K562 (cell line): Measurements from ENCODE around the gene SLC25A20. TPM values are rescaled to one million over a fixed set of nuclear protein-coding genes. Genes with fewer than 3 reads are reported as not detected.

Experiments used
- ATAC-seq: fragments of 200-7000 bp; cut with Tn5 transposase; 3 replicates; pipeline ENCODE4 v1.9.1; 2020; ENCODE audit warnings: moderate library complexity
- BruUV-seq: library from RNA; stranded (reverse); fragments of 400-500 nt; replicated peaks from 2 replicates; lab custom pipeline; 2021; lab: Mats Ljungman, UMichigan
- CTCF ChIA-PET: fragments of 300-600 bp; formaldehyde crosslinking; extraction: SDS; loops from one replicate; lab custom pipeline; 2021; ENCODE audit warnings: low intra/inter-chr PET ratio; lab: Yijun Ruan, JAX
- POLR2A ChIA-PET: fragments of 300-600, 350-650 bp; sonication (Branson Sonifier 250); formaldehyde crosslinking; extraction: SDS; loops from one replicate; lab custom pipeline; 2021; ENCODE audit warnings: antibody characterized with exemption, inconsistent platforms; lab: Yijun Ruan, JAX
- DNase-seq, 4 experiments: peaks; one replicate each; pipeline versions ENCODE4 v3.0.0 to v3.0.0-alpha.2; 2011 to 2018; ENCODE audit warnings: low spot score in 3 of 4, mixed read lengths in 3 of 4; ENCODE audit errors: extremely low read depth in 1 of 4
- FAIRE-seq: peaks from 2 replicates; lab custom pipeline; 2011; peaks lifted over from hg19 to GRCh38; lab: Jason Lieb, UNC
- H2AFZ ChIP-seq: 2 replicates; pipeline ENCODE4 v1.6.0; 2011; ENCODE audit warnings: low read depth, low read length, control low read depth, inconsistent platforms
- H3K27ac ChIP-seq: fragments of 200-600 bp; 3 replicates; pipeline ENCODE4 v1.8.0; 2011; ENCODE audit warnings: low read depth, mild to moderate bottlenecking, control low read depth, inconsistent platforms, low read length, moderate library complexity, mixed read lengths; ENCODE audit errors: extremely low read depth
- H3K27me3 ChIP-seq, 2 experiments: fragments of 300-600 bp in 1 of 2; 2 replicates in 1 of 2; 3 replicates in 1 of 2; pipeline versions ENCODE4 v1.6.0 to v1.8.0; 2011; ENCODE audit warnings: inconsistent platforms in 2 of 2, low read length in 2 of 2, mild to moderate bottlenecking in 1 of 2, mixed read lengths in 1 of 2, moderate library complexity in 1 of 2; ENCODE audit not compliant: control insufficient read depth in 2 of 2, insufficient read depth in 2 of 2
- H3K36me3 ChIP-seq: fragments of 300-600 bp; 3 replicates; pipeline ENCODE4 v1.8.0; 2011; ENCODE audit warnings: mild to moderate bottlenecking, low read length, inconsistent platforms; ENCODE audit not compliant: control insufficient read depth, insufficient read depth
- H3K4me1 ChIP-seq, 2 experiments: fragments of 200-600 bp in 1 of 2; replicated peaks in 1 of 2; 2 replicates in 1 of 2; 3 replicates in 1 of 2; pipeline versions ENCODE4 v1.5.1 to v1.8.0; 2011; ENCODE audit warnings: inconsistent platforms in 2 of 2, low read length in 2 of 2, mild to moderate bottlenecking in 1 of 2, mixed read lengths in 1 of 2, moderate library complexity in 1 of 2; ENCODE audit not compliant: control insufficient read depth in 2 of 2, insufficient read depth in 2 of 2
- H3K4me2 ChIP-seq: 2 replicates; pipeline ENCODE4 v1.6.1; 2011; ENCODE audit warnings: low read length, control low read depth, inconsistent platforms, mixed read lengths; ENCODE audit not compliant: insufficient read depth
- H3K4me3 ChIP-seq: fragments of 200-600 bp; sonication (generic), shearing (Covaris generic); 2 replicates; pipeline ENCODE4 v1.5.1; 2016; ENCODE audit warnings: control low read depth, inconsistent platforms
- H3K79me2 ChIP-seq: fragments of 200-600 bp; 3 replicates; pipeline ENCODE4 v1.8.0; 2011; ENCODE audit warnings: low read length, inconsistent platforms; ENCODE audit not compliant: control insufficient read depth, insufficient read depth
- H3K9ac ChIP-seq, 2 experiments: 2 replicates each; pipeline versions ENCODE4 v1.6.0 to v1.6.1; 2011; ENCODE audit warnings: low read depth in 2 of 2, low read length in 2 of 2, control low read depth in 1 of 2, inconsistent platforms in 1 of 2, mild to moderate bottlenecking in 1 of 2, mixed read lengths in 1 of 2; ENCODE audit not compliant: insufficient read depth in 1 of 2
- H3K9me1 ChIP-seq: one replicate; pipeline ENCODE4 v1.6.0; 2011; ENCODE audit warnings: inconsistent platforms, mild to moderate bottlenecking, low read length, moderate library complexity; ENCODE audit not compliant: control insufficient read depth, insufficient read depth
- H3K9me3 ChIP-seq: replicated peaks from 2 replicates; pipeline ENCODE4 v1.5.1; 2011; ENCODE audit warnings: low read depth, low read length, inconsistent platforms; ENCODE audit not compliant: control insufficient read depth, insufficient read depth
- H4K20me1 ChIP-seq: replicated peaks from 2 replicates; pipeline ENCODE4 v1.6.1; 2011; ENCODE audit warnings: low read length, inconsistent platforms, mixed read lengths; ENCODE audit not compliant: control insufficient read depth, insufficient read depth
- ARID1B ChIP-seq: fragments of 450-650 bp; IDR thresholded peaks from 2 replicates; pipeline ENCODE4 v1.6.1; 2016; ENCODE audit warnings: antibody characterized with exemption, mild to moderate bottlenecking, inconsistent platforms
- CEBPB ChIP-seq: fragments of 450-650 bp; IDR thresholded peaks from 2 replicates; pipeline ENCODE4 v1.6.1; 2016; ENCODE audit warnings: missing genetic modification characterization, missing compliant biosample characterization
- CEBPG ChIP-seq, 3 experiments: fragments of 200-800 bp in 1 of 3; sonication (Bioruptor generic) in 1 of 3; sonication (generic) in 1 of 3; formaldehyde crosslinking in 1 of 3; IDR thresholded peaks in 2 of 3; conservative IDR thresholded peaks in 1 of 3; 2 replicates each; pipeline versions ENCODE4 v1.6.1 to v1.8.0; 2016 to 2022; ENCODE audit warnings: missing compliant biosample characterization in 2 of 3, missing genetic modification characterization in 2 of 3, mild to moderate bottlenecking in 1 of 3, missing genetic modification reagents in 1 of 3
- DPF2 ChIP-seq: fragments of 450-650 bp; IDR thresholded peaks from 2 replicates; pipeline ENCODE4 v1.6.1; 2016
- EGR1 ChIP-seq: fragments of 450-650 bp; conservative IDR thresholded peaks from 2 replicates; pipeline ENCODE4 v1.6.1; 2017; ENCODE audit warnings: mild to moderate bottlenecking
- HIVEP1 ChIP-seq: fragments of 250-450 bp; sonication (Bioruptor Pico); IDR thresholded peaks from 2 replicates; pipeline ENCODE4 v1.4.0; 2020; ENCODE audit warnings: mild to moderate bottlenecking
- KDM1A ChIP-seq, 2 experiments: fragments of 450-650 bp; IDR thresholded peaks; 2 replicates each; pipeline ENCODE4 v1.6.1; 2016; ENCODE audit warnings: mild to moderate bottlenecking in 2 of 2
- L3MBTL2 ChIP-seq: fragments of 450-650 bp; IDR thresholded peaks from 2 replicates; pipeline ENCODE4 v1.6.1; 2016; ENCODE audit warnings: mild to moderate bottlenecking, moderate library complexity
- LEF1 ChIP-seq: fragments of 450-650 bp; IDR thresholded peaks from 2 replicates; pipeline ENCODE4 v1.6.1; 2016; ENCODE audit warnings: mild to moderate bottlenecking
- NELFE ChIP-seq: IDR thresholded peaks from 2 replicates; pipeline ENCODE4 v1.6.1; 2011; ENCODE audit warnings: mild to moderate bottlenecking; ENCODE audit not compliant: insufficient read depth, insufficient read length
- SMARCA4 ChIP-seq: fragments of 450-650 bp; IDR thresholded peaks from 2 replicates; pipeline ENCODE4 v1.6.1; 2016
- ZNF197 ChIP-seq: fragments of 200-800 bp; sonication (Bioruptor generic); IDR thresholded peaks from 2 replicates; pipeline ENCODE4 v1.6.1; 2016; ENCODE audit warnings: low read depth, missing genetic modification characterization, missing compliant biosample characterization
- ZNF239 ChIP-seq: fragments of 250-450 bp; sonication (Bioruptor Pico); IDR thresholded peaks from 2 replicates; pipeline ENCODE4 v1.4.0; 2020; ENCODE audit warnings: mild to moderate bottlenecking
- ZNF436 ChIP-seq: fragments of 250-450, 450-650 bp; sonication (Bioruptor Pico); formaldehyde crosslinking; IDR thresholded peaks from 2 replicates; pipeline ENCODE4 v1.7.0; 2020; ENCODE audit warnings: mild to moderate bottlenecking
- WGBS: fragments of 100-300 bp; shearing (Covaris generic); methylation state at CpG from one replicate; pipeline ENCODE4 v1.1.6; 2016; ENCODE audit warnings: low coverage, mixed read lengths; ENCODE audit not compliant: insufficient coverage; ENCODE audit errors: missing lambda C conversion rate; 5-methylcytosine and 5-hydroxymethylcytosine counted together
- in situ Hi-C: fragments of 300-500 bp; cut with MboI; formaldehyde crosslinking; loops from 4 replicates; pipeline ENCODE4 v1.15.0; 2018; ENCODE audit warnings: inconsistent platforms, mixed read lengths
- intact Hi-C: fragments of 100-400 bp; cut with micrococcal nuclease; formaldehyde crosslinking; loops from 2 replicates; pipeline ENCODE4 v1.14.2; 2022
- polyA plus RNA-seq, 8 experiments: library from polyadenylated mRNA; depleted of rRNA in 4 of 8; stranded (reverse) in 5 of 8; unstranded in 3 of 8; fragments of >200 nt; fragmentation: Nextera tagmentation in 2 of 8; fragmentation: Illumina TruSeq in 1 of 8; extraction: Ambion mirVana in 2 of 8; extraction: Trizol in 1 of 8; gene quantifications; 2 replicates each; pipeline versions ENCODE4 v1.2.1 to v1.2.3, GENCODE V29; 2011 to 2014; ENCODE audit warnings: inconsistent platforms in 1 of 8, missing spikeins in 1 of 8
- total RNA-seq, 7 experiments: library from RNA; depleted of rRNA in 6 of 7; stranded (reverse); fragments of >200 nt in 6 of 7; fragmentation: Illumina TruSeq in 2 of 7; extraction: Trizol in 2 of 7; gene quantifications; 2 replicates each; pipeline versions ENCODE4 v1.2.1 to v1.2.3, GENCODE V29; 2011 to 2021; ENCODE audit warnings: low replicate concordance in 1 of 7
- TF ChIP-seq, protein P1 (sequence below): fragments of 450-650 bp; IDR thresholded peaks from 2 replicates; pipeline ENCODE4 v1.6.1; 2014; ENCODE audit warnings: low read depth, mild to moderate bottlenecking, moderate library complexity, borderline replicate concordance
- TF ChIP-seq, protein P2 (sequence below): sonication (generic); formaldehyde crosslinking; IDR thresholded peaks from 2 replicates; pipeline ENCODE4 v1.8.1; 2023; ENCODE audit warnings: mild to moderate bottlenecking, missing genetic modification reagents, moderate library complexity

SLC25A20 gene
- total and polyA plus RNA-seq, 9 of the 15 experiments (the other 6 are each of a cell fraction or from before 2014, with no cell fraction given), result 14.3 to 48.1 (median 21.6) TPM

DNA sequence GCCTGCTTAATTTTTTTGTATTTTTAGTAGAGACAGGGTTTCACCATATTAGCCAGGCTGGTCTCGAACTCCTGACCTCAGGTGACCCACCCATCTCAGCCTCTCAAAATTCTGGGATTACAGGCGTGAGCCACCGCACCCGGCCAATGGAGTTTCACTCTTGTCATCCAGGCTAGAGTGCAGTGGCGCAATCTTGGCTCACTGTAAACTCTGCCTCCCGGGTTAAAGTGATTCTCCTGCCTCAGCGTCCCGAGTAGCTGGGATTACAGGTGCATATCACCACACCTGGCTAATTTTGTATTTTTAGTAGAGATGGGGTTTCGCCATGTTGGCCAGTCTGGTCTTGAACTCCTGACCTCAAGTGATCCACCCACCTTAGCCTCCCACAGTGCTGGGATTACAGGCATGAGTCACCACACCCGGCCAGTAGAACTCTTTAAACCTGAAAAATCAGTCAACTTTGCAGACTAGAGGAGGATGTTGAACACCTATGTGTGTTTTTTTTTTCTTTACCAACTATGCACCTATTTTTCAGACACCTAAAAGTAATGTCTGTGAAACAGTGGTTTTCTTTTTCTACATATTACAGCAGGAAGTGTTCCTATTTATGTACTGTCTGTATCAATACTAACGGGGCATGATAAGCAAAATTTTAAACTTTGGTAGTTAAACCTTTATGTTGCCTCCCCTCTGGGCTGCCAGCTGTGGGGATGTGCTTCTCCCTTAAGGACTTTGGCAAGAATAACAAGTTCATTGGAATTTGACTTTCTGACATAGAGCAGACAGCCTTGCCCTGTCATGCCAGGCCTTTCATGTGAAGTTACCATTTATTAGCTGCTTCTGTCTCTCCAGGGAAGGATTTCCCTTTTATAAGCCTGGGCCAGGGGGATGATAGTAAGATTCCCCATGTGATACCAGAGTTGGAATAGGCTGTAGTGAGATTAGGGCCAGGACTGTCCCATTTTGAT is 28.0 kb upstream of the SLC25A20 start:
- H3K36me3 ChIP-seq, result peaks cover 73% of the 10 kb centered on the region
- in situ Hi-C loops (no loop called here), intact Hi-C loops (no loop called here)
- H3K27me3 ChIP-seq, result no peaks in the 10 kb centered on the region
- peak; percentile 77 for ATAC-seq
- H3K4me1 ChIP-seq, result peaks cover 0 to 13% of the 10 kb centered on the region in 2 experiments; a peak in 4 of 5 replicates
- ChIA-PET CTCF (no interaction called here), POLR2A (interaction anchor here (3.6 kb wide), 1 partner anchor 7 kb away, joined by 25 read pairs; the partner anchor contains the start of gene ARIH2)
- BruUV-seq, result no TSS peak
- no peak overlapping the region for H3K9ac ChIP-seq
- 54% methylated on average over 10 of the region's 11 CpGs for WGBS
- peaks cover 91% of the 10 kb centered on the region for H3K79me2 ChIP-seq
- no peaks in the 10 kb centered on the region for H3K9me3 ChIP-seq
- no peak overlapping the region for H3K4me3 ChIP-seq
- H3K27ac ChIP-seq, result peak overlapping the region; percentile 30; the same call in 2 of the 3 replicates
- no peak for FAIRE-seq
- peaks cover 3% of the 10 kb centered on the region for H3K9me1 ChIP-seq
- peak in 1 of 4 experiments; percentile 20 for DNase-seq
- peaks cover 14% of the 10 kb centered on the region for H4K20me1 ChIP-seq
- no peak overlapping the region; the same call in 1 of the 2 replicates for H3K4me2 ChIP-seq
- H2AFZ ChIP-seq, result no peak overlapping the region
- TF ChIP-seq, protein P1, sequence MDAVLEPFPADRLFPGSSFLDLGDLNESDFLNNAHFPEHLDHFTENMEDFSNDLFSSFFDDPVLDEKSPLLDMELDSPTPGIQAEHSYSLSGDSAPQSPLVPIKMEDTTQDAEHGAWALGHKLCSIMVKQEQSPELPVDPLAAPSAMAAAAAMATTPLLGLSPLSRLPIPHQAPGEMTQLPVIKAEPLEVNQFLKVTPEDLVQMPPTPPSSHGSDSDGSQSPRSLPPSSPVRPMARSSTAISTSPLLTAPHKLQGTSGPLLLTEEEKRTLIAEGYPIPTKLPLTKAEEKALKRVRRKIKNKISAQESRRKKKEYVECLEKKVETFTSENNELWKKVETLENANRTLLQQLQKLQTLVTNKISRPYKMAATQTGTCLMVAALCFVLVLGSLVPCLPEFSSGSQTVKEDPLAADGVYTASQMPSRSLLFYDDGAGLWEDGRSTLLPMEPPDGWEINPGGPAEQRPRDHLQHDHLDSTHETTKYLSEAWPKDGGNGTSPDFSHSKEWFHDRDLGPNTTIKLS, result no peak
- TF ChIP-seq DPF2 (peak; percentile 78), SMARCA4 (peak; percentile 52; the same call in 1 of the 2 replicates), L3MBTL2 (no peak), CEBPB (peak; percentile 54), HIVEP1 (no peak), KDM1A (IDR thresholded peaks at IDR 0.05) (peak in 1 of 2 experiments; percentile 62; a peak in 1 of 4 replicates), ZNF239 (no peak), CEBPG (CRISPR knock-in tag; IDR thresholded peaks at IDR 0.05) (no peak), CEBPG (tag; conservative IDR thresholded peaks at IDR 0.05 in 1 of 2, IDR thresholded peaks at IDR 0.05 in 1 of 2) (no peak), EGR1 (peak; percentile 88), ARID1B (peak; percentile 48), NELFE (no peak), LEF1 (no peak), ZNF197 (CRISPR knock-in tag) (no peak), ZNF436 (CRISPR knock-in tag) (no peak)
- TF ChIP-seq, protein P2, sequence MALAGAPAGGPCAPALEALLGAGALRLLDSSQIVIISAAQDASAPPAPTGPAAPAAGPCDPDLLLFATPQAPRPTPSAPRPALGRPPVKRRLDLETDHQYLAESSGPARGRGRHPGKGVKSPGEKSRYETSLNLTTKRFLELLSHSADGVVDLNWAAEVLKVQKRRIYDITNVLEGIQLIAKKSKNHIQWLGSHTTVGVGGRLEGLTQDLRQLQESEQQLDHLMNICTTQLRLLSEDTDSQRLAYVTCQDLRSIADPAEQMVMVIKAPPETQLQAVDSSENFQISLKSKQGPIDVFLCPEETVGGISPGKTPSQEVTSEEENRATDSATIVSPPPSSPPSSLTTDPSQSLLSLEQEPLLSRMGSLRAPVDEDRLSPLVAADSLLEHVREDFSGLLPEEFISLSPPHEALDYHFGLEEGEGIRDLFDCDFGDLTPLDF (CRISPR knock-in tag), result no peak
